Activated CD4-positive, CD25-positive, alpha-beta regulatory T cell treated with anti-CD3 and anti-CD28 coated beads, Interleukin-2, amount 50 U/mL, for 16 hours (primary cell): ENCODE measurements around the gene GNB5.

ENCODE experiments used
- DNase-seq: peaks from one replicate; pipeline ENCODE4 v3.0.0-alpha.2; 2020; ENCODE audit warnings: low read depth, low spot score

GNB5 gene

DNA sequence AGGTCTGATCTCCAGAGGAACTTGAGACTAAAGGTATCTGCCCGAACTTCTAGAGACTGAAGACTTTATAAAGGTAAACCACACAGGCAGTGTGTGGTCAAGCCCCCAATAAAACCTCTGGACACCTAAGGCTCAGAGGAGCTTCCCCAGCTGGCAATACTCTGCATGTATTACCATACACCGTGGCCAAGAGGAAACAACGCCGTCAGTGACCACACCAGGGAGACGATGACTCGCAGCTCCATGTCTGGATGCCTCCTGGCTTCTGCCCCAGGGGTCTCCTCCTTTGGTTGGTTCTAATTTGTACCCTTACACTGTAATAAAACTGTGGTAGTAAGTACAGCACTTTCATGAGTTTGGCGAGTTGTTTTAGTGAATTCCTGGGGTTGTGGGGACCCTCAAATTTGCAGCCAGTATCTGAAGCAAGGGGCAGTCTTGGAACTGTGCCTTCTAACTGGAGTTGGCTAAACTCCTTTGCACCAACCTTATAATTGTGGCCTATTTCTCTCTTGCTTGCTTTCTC is 46.5 kb downstream of the GNB5 start:
- no peak for DNase-seq

DNA sequence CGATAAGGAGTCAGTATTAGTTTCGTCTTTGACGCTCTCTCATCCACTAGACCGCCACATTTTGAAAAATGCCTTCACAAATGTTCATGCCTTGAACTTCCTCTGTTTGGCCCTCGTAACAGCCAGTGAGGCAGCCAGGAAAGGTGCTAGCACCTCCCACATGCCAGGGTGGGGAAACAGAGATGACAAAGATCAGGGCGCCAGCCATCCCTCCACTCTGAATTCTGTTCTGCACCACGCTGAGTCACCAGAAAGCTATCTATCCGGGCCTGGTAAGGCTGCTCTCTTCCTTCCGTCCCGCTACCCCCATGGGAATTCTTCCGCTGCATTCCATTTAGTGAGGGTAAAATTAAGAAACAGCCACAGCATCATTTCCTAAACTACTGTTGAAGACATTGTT is 47.3 kb downstream of the GNB5 start:
- DNase-seq = no peak

DNA sequence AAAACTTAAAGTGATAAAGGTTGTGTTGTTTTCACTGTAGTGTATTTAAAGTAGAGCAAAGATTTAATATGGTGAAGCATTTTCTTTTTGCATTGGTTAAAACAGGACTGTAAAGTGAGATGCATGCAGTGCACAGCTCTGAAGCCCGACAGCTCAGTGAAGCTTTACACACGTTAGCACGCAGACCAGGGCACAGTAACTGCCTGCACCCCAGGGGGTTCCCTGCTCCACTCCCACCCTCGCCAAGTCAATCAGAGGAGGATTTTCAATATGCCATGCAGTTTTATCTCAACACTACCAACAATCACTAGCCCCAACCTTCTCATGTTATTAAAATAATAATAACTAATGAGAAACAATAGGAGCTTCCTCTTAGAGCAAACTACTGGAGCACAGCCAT is 50.5 kb downstream of the GNB5 start:
- DNase-seq = no peak

DNA sequence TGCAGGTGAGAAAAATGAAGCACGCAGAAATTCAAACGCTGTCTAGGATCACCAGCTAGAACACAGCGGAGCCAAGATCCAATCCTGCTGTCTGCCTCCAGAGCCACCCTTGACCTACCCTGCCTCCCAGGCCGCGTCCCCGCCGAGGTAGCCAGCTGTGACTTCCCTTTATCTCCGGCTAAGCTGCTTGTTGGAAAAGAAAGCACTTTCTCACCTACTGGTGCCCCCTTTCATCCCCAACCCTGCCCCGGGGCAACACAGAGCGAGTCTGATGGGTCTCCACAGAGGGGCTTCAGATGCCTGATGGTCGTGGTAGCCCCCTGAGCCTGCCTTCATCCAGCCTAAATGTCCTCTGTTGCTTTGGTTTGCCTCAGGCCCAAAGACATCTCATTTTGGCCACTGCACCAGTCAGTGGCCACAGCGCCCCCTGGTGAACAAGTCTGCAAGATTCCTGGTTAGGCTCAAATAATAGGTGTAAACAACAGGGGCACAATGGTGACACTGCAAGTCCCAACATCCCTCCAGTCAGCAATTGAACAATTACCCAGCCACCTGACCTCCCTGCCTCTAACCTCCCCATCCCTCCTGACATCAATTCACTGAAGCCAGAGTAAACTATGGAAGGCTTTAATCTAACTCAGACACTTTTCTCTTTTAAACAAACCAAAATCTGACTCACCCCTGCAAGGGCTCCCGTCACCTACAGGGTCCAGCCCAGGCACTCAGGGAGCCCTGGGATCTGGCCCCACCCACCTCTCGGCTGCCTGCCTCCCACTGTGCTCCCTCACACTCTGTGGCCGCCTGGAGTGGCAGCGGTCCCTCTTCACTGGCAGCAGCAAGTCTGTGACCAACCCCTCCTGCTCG is 51.4 kb downstream of the GNB5 start:
- DNase-seq = peak; percentile 36

DNA sequence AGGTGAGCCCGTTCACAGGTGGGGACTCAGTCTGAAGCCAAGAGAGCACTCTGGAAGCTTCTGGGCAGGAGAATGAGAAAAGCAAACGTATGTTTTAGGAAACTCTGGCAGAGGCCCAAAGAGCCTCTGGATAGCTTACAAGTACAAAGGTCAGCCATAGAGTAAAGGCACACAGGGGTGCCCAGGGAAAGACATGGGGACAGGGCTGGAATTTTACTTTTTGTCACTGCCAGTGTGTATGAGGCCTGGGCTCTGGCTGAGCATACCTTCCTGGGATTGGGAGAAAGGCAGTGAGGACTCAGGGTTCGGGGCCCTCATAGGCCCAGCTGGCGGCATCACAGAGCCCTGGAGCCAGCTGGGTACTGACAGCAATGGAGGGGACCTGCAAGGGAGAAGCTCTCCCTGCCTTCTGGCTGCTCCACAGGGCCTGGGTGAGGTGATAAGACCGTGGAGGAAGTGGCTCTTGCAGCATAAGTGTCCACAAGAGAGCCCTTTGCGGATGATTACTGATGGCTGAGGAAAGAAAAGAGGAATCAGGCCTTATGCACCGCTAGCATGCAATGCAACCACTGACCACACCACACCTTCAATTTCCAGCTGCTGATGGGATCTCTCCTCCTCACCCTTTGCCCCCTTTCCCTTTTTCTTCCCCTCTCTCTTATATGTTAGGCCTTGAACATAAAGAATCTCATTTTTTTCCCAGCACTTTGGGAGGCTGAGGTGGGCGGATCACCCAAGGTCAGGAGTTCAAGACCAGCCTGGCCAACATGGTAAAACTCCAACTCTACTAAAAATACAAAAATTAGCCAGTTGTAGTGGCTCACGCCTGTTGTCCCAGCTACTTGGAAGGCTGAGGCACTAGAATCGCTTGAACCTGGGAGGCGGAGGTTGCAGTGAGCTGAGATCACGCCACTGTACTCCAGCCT is 53.5 kb downstream of the GNB5 start:
- DNase-seq = no peak

DNA sequence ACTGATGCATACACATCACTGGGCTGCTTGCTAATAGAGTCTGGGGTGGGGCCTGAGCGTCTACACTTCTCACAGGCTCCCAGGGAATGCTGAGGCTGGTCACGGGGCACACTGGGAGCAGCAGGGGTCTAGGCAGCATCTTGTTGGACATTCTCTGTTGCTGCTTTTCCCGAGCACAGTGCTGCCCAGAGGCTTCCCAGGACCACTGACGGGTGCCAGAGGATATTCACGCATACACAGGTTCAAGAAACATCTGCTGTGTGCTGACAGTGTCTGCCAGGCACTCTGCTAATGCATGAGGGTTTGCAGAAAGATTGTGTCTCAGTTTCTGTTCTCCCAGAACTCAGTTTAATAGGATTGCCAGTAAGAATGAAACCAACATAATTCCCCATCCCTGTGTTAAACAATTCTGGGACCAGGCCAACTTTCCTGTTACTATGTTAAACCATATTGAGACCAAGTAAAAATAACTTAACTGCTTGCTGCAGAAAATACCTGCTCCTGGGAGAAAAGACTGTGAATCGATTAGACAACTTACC is 54.7 kb downstream of the GNB5 start:
- DNase-seq = no peak

DNA sequence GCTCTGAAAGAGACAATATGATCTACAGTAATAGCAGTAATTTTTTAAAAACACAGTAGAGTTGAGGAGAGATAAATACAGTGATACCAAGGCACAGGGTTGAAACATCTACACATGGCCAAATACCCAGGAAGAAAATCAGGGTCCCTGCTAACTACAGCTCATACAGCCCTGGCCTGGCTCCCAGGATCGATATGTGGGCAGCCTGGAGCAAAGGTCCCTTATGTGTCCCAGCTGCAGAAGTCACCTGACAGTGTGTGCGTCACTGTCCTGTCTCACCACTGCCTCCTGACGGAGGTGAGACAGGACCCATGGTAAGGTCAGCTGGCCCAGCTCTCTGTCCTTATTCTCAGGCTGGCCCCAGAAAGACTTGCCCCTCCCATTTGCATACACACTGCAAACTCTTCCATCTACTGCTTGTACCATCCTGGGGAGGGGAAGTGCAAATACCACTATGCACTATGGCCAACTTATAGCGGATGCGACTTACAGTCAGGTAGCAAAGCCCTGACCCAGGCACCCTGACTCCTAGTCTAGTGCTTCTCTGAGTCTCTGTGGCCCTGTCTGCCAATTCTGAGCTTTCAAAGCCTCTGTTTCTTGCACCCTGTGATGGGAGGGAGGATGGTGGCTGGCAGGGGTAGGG is 56.6 kb downstream of the GNB5 start:
- DNase-seq = no peak

DNA sequence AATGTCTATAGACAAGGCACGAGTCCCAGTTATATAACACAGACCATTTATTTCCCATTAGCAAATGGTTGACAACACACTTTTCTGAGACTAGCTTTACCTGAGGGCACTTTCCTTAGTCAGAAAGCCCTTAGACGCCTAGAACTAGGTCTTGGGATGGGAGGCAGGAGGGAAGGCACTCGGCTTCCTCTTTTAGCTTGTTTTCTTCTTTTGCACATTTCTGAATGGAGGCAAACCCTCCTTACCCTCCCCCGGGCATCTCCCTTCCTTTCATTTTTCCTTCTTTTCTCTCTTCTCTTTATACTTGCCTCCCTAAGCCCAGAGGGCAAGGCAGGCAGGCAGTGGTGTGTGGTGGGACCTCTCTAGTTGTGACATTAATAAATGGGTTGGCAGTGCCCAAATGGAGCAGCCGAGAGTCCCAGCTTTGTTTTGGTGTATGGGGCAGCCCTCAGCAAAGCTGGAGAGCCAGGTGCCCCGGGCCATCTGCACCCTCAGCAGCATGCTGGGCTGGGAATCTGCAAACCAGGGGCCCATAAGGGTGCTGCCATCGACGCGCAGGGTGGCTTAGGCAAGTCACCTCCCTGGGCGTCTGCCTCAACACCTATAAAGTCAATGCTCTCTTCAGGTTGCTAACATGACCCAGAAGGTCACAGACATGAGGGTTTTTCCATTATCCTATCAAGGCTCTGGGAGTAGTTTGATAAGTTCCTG is 57.5 kb downstream of the GNB5 start:
- no peak for DNase-seq

DNA sequence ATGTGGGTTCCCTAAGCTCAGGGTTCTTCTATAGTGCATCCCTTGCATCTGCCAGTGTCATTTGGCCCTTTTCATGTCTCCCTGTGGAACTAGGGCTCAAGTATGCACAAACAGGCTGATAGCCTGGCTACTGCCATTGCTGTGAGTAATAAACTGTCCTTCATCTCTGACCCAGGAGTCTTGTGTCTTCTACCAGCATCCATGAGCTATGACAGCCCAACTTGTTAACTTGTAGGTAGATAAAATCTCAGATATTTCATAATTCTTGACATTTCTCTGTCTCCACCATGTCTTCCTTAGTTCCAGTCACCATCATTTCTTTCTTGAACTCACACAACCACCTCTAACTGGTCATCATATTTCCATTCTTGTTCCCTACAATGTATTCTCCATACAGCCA is 59.1 kb downstream of the GNB5 start:
- DNase-seq = no peak

DNA sequence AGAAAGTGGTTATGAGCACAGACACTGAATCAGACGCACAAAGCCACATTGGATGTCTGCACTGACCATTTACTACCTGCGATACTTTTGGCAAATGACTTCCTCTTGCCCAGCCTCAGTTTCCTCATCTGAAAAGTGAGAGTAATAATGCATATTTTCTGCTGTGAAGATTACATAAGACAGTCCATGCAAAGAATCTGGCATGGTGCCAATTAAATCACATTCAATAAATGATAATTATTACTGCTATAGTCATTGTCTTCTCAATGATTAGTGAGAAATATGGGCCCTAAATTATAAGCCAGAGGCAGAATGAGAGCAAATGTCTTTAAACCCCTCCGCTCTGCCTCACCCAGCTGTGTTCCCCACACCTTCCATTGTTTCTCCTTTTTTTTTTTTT is 62.6 kb downstream of the GNB5 start:
- no peak for DNase-seq

DNA sequence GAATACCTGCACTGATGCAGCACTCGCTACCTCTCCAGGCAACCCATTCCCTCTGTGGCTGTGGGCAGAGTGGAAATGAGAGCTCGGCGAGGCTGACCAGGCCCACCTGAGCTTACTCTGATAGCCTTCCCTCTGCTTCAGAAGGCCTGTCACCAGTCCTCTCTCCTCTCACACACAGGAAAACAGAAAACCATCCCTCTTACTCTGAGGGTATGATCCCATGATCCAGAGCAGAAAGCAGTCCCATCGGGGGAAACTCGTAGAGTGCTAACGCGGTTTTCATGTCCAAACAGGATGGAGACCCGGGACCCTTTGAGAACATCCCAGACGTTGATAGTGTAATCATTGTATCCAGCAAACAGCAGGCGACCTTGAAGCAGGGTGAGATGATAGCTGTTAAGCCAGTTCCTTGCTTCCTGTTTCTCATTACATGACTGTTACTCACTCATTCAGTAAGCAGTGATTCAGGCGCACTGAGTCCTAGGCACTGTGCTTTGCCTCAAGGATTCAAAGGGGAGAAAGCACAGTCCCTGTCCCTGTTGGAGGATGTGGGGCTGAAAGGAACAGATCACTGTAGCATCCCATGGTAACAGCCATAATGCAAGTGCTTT is 66.8 kb downstream of the GNB5 start:
- no peak for DNase-seq

DNA sequence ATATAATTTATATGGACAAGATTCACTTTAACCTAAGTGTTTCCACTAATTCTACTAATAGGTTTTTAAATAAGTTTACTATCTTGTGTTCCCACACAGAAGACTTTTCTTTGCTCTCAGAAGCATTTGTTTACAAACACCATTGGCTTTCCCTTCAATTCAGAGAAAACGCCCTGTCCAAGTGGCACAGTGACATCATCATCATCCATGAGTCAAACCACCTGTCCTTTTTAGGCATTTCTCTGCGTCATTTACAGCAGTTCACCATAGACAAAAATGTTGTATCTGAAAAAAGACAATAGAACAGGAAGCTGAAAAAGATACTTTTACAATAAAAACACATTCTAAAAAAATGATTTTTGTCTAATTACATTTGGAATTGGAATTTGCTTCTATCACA is 69.3 kb downstream of the GNB5 start:
- no peak for DNase-seq

DNA sequence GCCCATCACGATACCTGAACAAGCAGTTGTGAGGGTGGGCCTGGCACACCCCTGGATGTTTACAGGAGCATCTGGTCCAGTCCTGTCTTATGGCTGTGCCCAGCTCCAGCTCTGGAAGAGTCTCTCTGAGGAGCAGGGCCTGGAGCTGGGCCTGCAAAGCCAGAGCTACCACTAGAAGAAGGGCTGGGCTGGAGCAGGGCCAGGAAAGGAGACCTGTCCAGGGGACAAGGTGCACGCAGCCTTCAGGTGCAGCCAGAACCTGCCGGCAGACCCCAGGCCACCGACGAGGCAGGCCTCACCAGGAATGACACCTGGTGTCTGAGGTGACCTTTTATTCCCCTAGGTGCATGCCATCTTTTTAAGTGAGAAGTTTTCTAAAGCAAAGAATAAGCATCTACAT is 70.2 kb downstream of the GNB5 start:
- no peak for DNase-seq

DNA sequence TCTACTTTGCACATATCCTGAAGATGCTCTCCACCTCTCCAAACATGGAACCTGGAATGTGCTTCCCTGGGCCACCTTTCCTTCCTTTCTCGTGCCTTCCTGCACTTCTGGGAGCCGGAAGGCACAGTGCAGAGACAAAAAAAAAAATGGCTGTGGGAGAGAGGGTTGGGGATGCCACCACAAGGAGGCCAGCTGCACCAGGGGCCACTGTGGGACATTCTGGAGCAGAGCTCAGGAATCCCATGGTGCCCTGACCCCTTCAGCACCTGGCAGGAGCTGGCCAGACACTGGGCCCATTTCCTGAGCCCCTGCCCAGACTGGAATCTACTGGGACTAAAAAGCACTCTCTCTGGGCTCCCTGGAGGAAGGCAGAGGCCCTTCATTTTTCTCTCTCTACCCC is 70.7 kb downstream of the GNB5 start:
- DNase-seq = no peak

DNA sequence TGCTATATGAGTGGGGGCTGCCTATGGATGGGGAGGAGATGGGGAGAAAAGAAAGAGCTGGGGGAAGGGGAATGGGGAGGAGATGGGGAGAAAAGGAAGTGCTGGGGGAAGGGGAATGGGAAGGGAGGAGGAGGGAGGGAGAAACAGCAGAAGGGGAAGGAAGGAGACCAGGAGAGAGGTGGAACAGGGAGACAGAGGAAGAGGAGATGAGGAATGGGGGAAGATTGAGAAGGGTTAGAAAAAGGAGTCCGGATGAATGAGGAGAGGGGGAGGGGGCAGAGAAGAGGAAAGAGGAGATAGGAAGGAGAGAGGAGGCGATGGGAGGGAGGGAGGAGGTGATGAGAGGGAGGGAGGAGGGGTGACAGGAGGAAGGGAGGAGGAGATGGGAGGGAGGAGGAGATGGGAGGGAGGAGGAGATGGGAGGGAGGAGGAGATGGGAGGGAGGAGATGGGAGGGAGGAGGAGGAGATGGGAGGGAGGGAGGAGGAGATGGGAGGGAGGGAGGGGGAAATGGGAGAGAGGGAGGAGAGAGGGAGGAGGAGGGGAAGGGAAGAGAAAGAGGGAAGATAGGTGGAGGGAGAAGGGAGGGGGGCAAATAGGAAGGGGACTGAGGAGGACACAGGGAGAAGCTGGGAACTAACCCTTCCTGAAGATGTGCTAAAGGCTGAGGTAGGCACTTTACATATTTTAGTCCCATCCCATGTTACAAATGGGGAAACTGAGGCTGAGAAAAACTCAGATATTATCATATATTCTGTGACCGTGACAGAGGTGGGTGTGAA is 72.0 kb downstream of the GNB5 start:
- DNase-seq = no peak

DNA sequence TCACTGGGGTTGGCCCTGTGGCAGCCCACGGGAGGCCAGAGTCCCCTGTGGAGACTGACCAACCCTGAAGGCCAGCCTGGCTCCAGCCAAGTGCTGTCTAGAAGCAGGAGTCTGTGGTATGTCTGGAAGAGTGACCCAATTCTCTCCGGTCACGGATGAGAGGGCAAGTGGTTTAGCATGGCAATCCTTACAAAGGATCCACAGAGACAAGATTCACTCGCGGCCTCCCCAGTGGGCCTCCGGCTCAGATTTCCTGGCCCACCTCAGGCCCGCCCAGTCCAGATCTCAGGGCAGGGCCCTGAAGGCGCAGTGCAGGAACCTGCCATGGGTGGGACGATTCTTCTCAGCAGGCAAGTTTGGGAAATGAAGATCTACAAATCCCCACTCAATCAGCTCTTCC is 73.6 kb downstream of the GNB5 start:
- no peak for DNase-seq

DNA sequence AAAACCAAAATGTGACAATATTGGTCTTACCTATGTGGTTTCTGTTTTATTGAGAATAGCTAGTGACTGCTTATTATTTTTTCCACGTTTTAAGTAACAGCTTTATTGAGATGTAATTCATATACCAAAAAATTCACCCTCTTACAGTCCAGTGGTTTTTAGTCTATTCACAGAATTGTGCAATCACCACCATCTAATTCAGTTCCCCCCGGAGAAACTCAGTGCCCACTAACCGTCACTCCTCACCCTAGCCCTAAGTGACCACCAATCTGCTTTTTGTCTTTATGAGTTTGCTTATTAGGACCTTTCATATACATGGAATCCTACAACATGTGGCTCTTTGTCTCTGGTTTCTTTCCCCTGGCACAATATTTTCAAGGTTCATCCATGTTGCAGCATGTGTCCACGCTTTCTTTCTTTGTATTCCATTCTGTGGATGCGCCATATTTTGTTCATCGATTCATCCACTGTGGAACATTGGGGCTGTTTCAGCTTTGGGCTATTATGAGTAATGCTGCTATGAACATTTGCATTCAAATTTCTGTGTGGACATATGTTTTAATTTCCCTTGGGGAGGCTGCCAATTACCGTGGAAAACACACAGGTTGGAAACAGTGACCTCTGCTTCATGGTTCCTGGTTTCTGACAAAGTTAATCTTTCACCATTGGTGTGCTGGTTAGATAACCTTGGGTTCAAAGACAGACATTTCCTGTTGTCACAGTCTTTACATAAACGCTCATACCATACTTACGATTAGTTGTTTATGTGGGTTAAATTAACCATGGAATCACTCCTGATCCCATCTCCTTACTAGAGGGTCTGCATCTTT is 75.4 kb downstream of the GNB5 start:
- no peak for DNase-seq

DNA sequence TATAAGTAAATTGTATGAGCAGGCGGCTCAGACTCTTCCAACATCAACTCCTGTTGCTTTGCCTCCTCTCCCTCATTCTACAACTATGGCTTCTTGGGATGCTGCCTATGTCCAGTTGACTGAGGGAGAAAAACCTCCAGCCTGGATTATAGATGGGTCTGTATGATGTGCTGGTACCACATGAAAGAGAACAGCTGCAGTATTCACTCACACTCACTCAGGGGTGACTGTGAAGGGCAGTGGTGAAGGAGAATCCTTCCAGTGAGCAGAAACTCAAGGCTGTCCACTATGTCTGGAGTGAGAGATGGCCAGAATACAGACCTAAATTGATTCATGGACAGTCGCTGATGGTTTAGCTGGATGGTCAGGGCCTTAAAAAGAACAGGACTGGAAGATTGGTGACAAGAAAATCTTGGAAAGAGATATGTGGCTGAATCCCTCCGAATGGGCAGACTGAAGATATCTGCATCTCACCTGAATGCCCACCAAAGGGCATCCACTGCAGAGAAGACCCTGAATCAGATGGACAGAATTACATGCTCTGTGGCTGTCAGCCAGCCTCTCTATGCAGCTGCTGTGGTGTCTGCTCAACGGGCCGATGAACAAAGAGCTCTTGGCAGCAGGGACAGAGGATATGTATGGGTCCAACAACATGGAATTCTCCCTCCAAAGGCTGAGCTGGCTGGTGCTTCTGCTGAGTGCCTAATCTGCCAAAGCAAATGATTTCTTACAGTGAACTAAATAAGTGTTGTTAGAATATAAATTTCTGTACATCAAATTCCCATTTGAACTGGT is 76.7 kb downstream of the GNB5 start:
- DNase-seq = no peak
